NOMO-1 treated with dmso at 0.1 percent for 144 hours (cell line): ENCODE data around the gene OPRD1.
A peak's percentile ranks its signal among the peaks of the same experiment; 100 is the strongest.

Experiments used
- DNase-seq: peaks from one replicate; lab custom pipeline; 2025; ENCODE audit not compliant: unreplicated experiment; lab: John Stamatoyannopoulos, UW

The OPRD1 gene

GRCh38 chr1:28882009-28882628 lies 70.1 kb downstream of the OPRD1 start:
- DNase-seq, result peak; percentile 39

GRCh38 chr1:28883242-28883616 lies 71.3 kb downstream of the OPRD1 start:
- DNase-seq, result no peak

- DNase-seq, result no peak
Observed at GRCh38 chr1:28885472-28885877, 73.5 kb downstream of the OPRD1 start.

GRCh38 chr1:28885977-28886730 lies 74.2 kb downstream of the OPRD1 start:
- DNase-seq, result no peak

DNA sequence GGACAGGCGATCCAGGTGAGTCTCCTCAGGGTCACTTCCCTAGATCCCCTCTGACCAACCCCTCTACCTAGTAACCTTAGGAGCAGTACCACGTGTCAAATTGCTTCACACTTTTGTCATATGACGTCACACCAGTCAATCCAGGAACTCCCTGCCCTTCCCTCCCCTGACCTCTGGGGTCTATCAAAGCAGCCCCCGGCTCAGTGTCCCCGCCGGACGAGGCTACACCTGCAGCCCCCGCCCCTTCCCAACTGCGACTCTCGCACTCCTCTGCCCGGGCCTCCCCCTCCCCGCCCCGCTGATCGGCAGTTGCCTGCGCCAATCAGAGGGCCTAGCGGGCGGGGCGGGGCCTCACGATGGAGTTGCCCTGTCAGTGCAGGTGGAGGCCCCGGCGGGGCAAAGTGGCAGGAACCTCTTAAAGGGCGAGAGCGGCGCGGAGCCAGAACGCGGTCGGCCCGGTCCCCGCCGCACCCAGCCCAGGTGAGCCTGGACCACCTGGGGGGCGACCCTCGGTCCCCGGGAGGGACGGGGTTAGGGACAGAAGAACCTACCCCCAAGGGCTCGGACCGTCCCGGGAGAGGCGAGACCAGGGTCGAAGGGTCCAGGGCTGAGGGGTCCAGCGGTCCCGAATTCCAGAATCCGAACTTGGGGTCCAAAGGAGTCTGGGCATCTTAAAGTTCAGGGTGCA lies 74.9 kb downstream of the OPRD1 start:
- peak; percentile 70 for DNase-seq

DNA sequence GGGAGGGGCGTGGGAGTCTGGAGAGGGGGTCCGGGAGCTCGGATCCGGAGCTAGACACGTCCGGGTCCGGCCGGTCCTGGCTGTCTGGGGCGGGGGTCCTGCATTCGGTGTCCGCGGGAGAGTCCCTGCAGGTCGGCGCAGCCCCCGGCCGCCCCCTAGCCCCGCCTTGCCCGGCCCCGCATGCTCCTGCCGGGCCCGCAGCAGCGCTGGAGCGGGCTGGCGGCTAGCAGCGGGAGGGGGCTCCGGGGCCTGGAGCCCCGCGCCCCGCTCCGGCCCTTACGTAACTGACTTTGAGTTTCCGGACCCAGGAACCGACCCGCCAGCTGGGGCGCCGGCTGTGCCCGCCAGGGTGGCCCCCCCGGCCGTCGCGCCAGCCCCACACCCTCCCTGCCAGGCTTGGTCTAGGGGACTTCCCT lies 75.5 kb downstream of the OPRD1 start:
- DNase-seq, result no peak

- DNase-seq, result no peak
Observed at GRCh38 chr1:28887835-28888682, 76.1 kb downstream of the OPRD1 start.

GRCh38 chr1:28888915-28889314 lies 76.9 kb downstream of the OPRD1 start:
- DNase-seq, result no peak

GRCh38 chr1:28889357-28889756 lies 77.4 kb downstream of the OPRD1 start:
- no peak for DNase-seq

- no peak for DNase-seq
Observed at GRCh38 chr1:28890435-28890834, 78.5 kb downstream of the OPRD1 start.

- DNase-seq, result no peak
Observed at GRCh38 chr1:28890836-28891235, 78.9 kb downstream of the OPRD1 start.

- no peak for DNase-seq
Observed at GRCh38 chr1:28891256-28891655, 79.3 kb downstream of the OPRD1 start.

DNA sequence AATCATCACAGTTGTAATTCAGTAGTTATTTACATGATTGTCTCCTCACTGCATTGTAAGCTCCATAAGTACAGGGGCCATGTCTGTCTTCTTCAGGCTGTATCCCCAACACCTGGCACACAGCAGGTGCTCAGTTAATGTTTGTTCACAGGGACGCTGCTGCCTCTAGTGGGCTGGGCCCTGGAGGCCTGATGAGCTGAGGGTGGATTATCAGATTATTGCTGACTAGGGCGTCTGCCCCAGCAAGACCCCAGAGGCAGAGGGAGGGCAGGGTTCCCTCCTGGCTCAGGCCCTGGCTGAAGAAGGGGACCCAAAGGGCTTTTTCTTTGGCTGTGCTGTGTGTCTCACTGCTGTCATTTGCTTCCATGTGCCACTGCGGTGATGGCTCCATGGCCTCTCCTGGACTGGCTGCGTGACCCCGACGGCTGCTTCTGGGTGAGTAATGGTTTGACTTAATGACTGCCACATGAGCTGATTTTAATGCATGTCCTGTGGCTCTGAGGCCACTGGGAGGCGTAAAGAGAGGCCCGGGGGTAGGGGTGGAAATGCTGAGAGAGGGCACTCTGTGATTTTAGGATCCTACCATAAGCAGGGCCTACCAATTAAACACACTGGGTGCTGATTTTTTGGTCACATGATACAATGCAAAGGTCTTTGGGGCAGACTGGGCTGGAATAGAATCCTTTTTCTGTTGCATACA lies 81.6 kb downstream of the OPRD1 start:
- DNase-seq, result no peak

DNA sequence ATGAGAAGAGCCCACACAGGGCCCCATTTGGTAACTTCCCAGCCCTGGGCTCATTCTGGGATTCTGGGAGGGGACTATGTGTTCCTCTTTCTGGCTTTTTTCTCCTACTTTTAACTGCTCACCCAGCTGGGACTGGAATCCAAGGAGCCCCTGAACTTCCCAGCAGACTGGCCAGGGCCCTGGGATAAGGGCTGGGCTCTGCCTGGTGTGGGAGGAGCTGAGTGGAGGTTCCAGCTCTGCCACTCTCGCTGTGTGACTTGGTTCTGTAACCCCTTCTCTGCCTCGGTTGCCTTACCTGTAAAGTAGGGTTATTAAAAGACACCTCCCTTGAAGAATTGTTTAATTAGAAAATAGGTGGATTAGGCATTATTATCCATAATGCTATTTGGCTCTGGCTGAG lies 82.8 kb downstream of the OPRD1 start:
- DNase-seq, result no peak

- DNase-seq, result no peak
Observed at GRCh38 chr1:28895896-28896608, 84.1 kb downstream of the OPRD1 start.

- no peak for DNase-seq
Observed at GRCh38 chr1:28896609-28896986, 84.6 kb downstream of the OPRD1 start.

DNA sequence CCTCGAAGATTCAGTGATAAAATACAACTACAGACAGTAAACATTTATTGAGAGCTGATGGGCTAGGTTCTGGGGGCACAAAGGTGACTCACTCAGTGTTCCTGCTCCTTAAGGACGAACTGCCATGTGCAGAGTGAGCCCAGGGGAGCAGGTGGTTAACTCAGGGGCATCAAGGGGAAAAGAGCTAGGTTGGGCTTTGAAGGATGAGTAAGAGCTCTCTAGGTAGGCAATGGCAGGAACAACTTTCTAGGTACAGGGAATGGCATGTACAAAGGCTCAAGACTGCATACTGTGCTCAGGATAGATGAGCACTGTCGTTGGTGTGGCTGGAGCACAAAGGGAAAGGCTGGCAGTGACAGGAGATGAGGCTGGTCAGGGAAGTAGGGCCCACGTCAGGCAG lies 85.8 kb downstream of the OPRD1 start:
- no peak for DNase-seq

GRCh38 chr1:28898405-28898881 lies 86.5 kb downstream of the OPRD1 start:
- peak; percentile 8 for DNase-seq

GRCh38 chr1:28899267-28899666 lies 87.3 kb downstream of the OPRD1 start:
- DNase-seq, result no peak

- DNase-seq, result no peak
Observed at GRCh38 chr1:28900562-28900961, 88.6 kb downstream of the OPRD1 start.
